HG02943 (cell line): ENCODE results near the gene RRP1B.

ENCODE experiments used
- ATAC-seq: cut with Tn5 transposase; IDR thresholded peaks from one replicate; pipeline ENCODE4 v1.9.1; 2021; ENCODE audit warnings: mild to moderate bottlenecking, low read depth, moderate library complexity; ENCODE audit not compliant: unreplicated experiment

The RRP1B gene

DNA sequence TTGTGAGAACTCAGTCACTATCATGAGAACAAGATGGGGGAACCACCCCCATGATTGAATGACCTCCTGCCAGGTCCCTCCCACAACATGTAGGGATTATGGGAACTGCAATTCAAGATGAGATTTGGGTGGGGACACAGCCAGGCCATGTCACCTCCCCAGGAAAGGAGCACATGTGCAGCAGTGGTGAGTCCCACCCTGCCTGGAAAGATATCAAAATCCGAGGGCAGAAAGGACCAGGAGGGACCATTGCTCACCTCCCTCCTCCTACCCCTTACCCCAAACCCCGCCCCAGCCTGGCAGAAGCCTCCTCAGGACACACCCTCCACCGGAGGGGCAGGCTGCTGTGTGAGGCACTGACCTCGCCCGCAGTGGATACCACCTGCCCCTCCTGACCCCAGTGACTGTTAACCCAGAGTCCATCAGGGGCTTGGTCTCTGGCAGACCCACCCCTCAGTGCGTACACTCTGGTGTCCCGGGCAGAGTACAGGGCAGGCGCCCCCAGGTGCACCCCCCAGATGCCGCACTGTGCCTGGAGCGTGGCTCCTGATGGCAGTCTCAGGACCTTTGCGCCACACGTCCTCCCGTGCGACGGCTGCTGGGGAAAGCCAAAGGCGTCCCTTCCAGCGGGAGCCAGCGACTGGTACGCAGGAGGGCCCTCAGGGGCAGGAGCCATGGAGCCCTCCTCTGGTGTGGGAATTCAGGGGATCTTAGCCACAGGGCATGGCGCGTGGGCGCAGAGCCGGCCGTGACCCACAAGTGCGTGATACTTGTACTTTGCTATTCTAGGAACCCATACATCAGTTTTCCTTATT is 80.5 kb downstream of the RRP1B start:
- no peak for ATAC-seq

DNA sequence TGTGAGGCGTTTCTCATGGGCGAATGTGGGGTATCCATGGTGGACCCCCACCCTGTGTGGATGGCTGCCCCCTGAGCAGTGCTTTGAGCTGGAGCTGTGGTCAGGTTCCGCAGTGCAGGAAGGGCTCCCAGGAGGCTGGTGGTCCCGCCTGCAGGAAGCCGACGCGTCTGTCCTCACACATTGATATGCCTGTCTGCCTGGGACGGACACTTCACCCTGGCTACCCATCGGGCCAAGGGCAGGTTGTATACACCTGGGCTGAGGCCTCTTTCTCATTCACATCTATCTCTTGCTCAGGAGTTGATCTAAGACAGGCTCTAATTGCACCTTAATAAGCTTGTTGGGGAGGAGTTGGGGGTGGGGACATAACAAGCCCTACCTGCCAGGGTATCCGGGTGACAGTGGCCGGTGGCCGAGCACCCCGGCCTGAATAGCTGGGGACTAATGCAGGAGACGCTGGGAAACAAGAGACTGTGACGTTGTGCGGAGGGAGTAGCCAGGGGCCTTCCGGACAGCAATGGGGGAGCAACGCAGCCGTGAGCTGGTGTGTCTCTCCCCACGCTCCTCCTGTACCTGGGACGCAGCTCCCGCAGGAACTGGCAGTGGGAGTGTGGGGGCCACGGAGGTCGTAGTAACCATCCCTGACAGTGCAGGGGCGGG is 81.3 kb downstream of the RRP1B start:
- no peak for ATAC-seq

DNA sequence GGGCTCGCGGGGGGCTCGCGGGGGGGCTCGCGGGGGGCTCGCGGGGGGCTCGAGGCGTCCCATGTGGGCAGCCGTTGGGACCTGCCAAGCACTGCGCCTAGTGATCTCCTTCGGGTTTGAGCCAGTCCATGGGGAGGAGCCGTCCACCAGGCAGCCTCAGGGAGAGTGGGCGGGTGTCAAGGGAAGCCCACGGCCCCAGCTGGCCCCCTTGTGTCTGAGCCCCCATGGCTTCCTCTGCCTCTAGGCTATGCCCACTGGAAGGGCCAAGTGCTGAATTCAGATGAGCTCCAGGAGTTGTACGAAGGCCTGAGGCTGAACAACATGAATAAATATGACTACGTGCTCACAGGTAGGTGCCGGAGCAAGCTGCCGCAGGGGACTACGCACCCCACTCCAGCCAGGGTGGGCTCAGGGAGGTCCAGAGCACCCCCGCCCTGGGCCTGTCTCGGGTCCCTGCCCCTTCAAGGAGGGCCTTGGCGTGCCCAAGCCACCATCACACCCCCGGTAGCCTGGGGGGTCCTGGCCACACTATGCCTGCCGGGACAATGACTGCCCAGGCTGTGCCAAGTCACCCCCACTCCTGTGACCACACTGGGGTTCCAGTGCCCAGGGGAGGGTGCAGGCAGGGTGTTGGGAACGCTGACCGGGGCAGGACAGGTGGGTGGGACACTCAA is 82.2 kb downstream of the RRP1B start:
- no peak for ATAC-seq

DNA sequence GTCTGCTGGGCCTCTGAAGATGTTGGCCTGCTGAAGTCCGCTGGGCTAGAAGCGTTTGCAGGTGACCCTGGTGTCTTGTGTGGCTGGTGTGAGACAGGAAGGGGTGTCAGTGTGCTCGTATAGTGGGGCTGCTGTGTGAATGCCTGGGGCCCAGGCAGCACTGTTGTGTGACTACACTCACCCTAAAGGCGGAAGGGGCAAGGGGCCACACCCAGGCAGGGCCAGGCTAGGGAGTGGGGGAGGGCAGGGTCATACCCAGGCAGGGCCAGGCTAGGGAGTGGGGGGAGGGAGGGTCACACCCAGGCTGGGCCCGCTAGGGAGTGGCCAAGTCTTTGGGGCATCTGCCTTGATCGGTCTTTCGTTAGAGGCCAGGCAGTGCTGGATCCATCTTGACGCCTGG is 84.6 kb downstream of the RRP1B start:
- ATAC-seq: no peak

DNA sequence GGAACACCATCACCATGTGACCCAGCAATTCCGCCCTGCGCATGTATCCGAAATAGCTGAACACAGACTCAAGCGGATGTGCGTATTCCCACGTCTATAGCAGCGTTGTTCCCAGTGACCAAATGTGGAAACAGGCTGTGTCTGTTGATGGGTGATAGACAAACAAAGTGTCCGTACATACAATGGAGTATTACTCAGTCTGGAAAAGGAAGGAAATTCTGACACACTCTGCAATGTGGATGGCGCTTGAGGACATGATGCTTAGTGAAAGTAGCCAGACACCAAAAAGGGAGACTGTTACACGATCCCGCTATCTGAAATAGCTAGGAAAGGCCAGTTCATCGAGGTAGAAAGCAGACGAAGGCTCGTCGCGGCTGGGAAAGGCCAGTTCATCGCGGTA is 85.4 kb downstream of the RRP1B start:
- ATAC-seq: no peak
